ENCODE results near the gene SVOPL. TPM values are rescaled to one million over a fixed set of nuclear protein-coding genes. Genes with fewer than 3 reads are reported as not detected.

SVOPL gene
- total and polyA plus RNA-seq, 2 donors (not counting 1 experiment from before 2014, with no cell fraction given), result not detected

- CTCF ChIA-PET, result no interaction called here
- POLR2A ChIA-PET, result no interaction called here
- Histone ChIP-seq H3K27ac (ENCODE audit: low read length in 2 of 2) (no peak overlapping the region), H3K4me2 (replicated peaks; ENCODE audit: low read depth, low read length, poor library complexity, severe bottlenecking) (no peak overlapping the region), H3K27me3 (replicated peaks in 1 of 4; ENCODE audit: control extremely low read depth in 1 of 4, control insufficient read depth in 3 of 4, insufficient read depth in 4 of 4, low read length in 3 of 4) (no peaks in the 10 kb centered on the region), H3K9me3 (ENCODE audit: control extremely low read depth in 1 of 3, control insufficient read depth in 2 of 3, insufficient read depth in 1 of 3, low read length in 2 of 3) (no peaks in the 10 kb centered on the region), H4K20me1 (ENCODE audit: control insufficient read depth, insufficient read depth, low read length, poor library complexity, severe bottlenecking) (no peaks in the 10 kb centered on the region), H3K4me1 (ENCODE audit: control insufficient read depth in 2 of 2, insufficient read depth in 2 of 2, low read length in 2 of 2) (no peaks in the 10 kb centered on the region), H2AFZ (ENCODE audit: insufficient read depth, low read depth, low read length, poor library complexity, severe bottlenecking) (no peak overlapping the region), H3K79me2 (ENCODE audit: control insufficient read depth, insufficient read depth, low read length) (no peaks in the 10 kb centered on the region), H3K4me3 (ENCODE audit: control extremely low read depth in 1 of 5, extremely low read depth in 1 of 5, insufficient read depth in 1 of 5, low read depth in 2 of 5, low read length in 4 of 5) (no peak overlapping the region), H3K9ac (ENCODE audit: low read length) (no peak overlapping the region), H3K36me3 (replicated peaks in 1 of 2; ENCODE audit: control extremely low read depth in 1 of 2, control insufficient read depth in 1 of 2, extremely low read depth in 1 of 2, insufficient read depth in 2 of 2, low read length in 1 of 2) (no peaks in the 10 kb centered on the region)
- intact Hi-C loops (cut with micrococcal nuclease), result no loop called here
- peaks cover 3% of the 10 kb centered on the region for H3K4me1 Mint-ChIP-seq
- no peak overlapping the region for H3K4me3 Mint-ChIP-seq
- peaks cover 26% of the 10 kb centered on the region for H3K27me3 Mint-ChIP-seq
- 98% methylated on average over 8 of the region's 9 CpGs for WGBS (ENCODE audit: insufficient coverage)
- H3K9me3 Mint-ChIP-seq (ENCODE audit: insufficient read depth), result no peaks in the 10 kb centered on the region
- ATAC-seq (ENCODE audit: low read depth), result no peak
- TF ChIP-seq EZH2 (IDR thresholded peaks at IDR 0.05; ENCODE audit: borderline replicate concordance, insufficient read depth, low read depth, low read length, poor library complexity, severe bottlenecking) (no peak), CTCF (IDR thresholded peaks at IDR 0.05) (no peak)
- H3K27ac Mint-ChIP-seq, result no peak overlapping the region
- no peak for DNase-seq
Measured at GRCh38 chr7:138712652-138713051, 11.5 kb upstream of the SVOPL start.

GRCh38 chr7:138710536-138711385, 9.6 kb upstream of the SVOPL start:
- Mint-ChIP-seq H3K27me3 (peaks cover 14% of the 10 kb centered on the region), H3K4me3 (no peak overlapping the region), H3K4me1 (no peaks in the 10 kb centered on the region), H3K9me3 (ENCODE audit: insufficient read depth) (no peaks in the 10 kb centered on the region), H3K27ac (no peak overlapping the region)
- Histone ChIP-seq H3K4me3 (ENCODE audit: control extremely low read depth in 1 of 5, extremely low read depth in 1 of 5, insufficient read depth in 1 of 5, low read depth in 2 of 5, low read length in 4 of 5) (no peak overlapping the region), H3K27ac (ENCODE audit: low read length in 2 of 2) (no peak overlapping the region), H3K9me3 (ENCODE audit: control extremely low read depth in 1 of 3, control insufficient read depth in 2 of 3, insufficient read depth in 1 of 3, low read length in 2 of 3) (no peaks in the 10 kb centered on the region), H3K4me1 (ENCODE audit: control insufficient read depth in 2 of 2, insufficient read depth in 2 of 2, low read length in 2 of 2) (no peaks in the 10 kb centered on the region), H3K9ac (ENCODE audit: low read length) (no peak overlapping the region), H3K36me3 (replicated peaks in 1 of 2; ENCODE audit: control extremely low read depth in 1 of 2, control insufficient read depth in 1 of 2, extremely low read depth in 1 of 2, insufficient read depth in 2 of 2, low read length in 1 of 2) (no peaks in the 10 kb centered on the region), H3K4me2 (replicated peaks; ENCODE audit: low read depth, low read length, poor library complexity, severe bottlenecking) (no peak overlapping the region), H3K27me3 (replicated peaks in 1 of 4; ENCODE audit: control extremely low read depth in 1 of 4, control insufficient read depth in 3 of 4, insufficient read depth in 4 of 4, low read length in 3 of 4) (no peaks in the 10 kb centered on the region), H3K79me2 (ENCODE audit: control insufficient read depth, insufficient read depth, low read length) (no peaks in the 10 kb centered on the region), H2AFZ (ENCODE audit: insufficient read depth, low read depth, low read length, poor library complexity, severe bottlenecking) (no peak overlapping the region), H4K20me1 (ENCODE audit: control insufficient read depth, insufficient read depth, low read length, poor library complexity, severe bottlenecking) (no peaks in the 10 kb centered on the region)
- 75% methylated on average over 11 of the region's 15 CpGs for WGBS (ENCODE audit: insufficient coverage)
- ATAC-seq (ENCODE audit: low read depth) (no peak), DNase-seq (no peak)
- POLR2A ChIA-PET, result interaction anchor here (0.6 kb wide), 1 partner anchor 693 kb away, joined by 3 read pairs; no protein-coding TSS in a partner anchor
- intact Hi-C loops (cut with micrococcal nuclease), result no loop called here
- TF ChIP-seq EZH2 (IDR thresholded peaks at IDR 0.05; ENCODE audit: borderline replicate concordance, insufficient read depth, low read depth, low read length, poor library complexity, severe bottlenecking), result no peak
- no peak for TF ChIP-seq CTCF (IDR thresholded peaks at IDR 0.05)
- CTCF ChIA-PET, result no interaction called here
